Midbrain (tissue), 1 donor: ENCODE data around the gene CPN1.

ENCODE experiments used
- DNase-seq: peaks from one replicate; lab custom pipeline; 2025; lab: John Stamatoyannopoulos, UW

The CPN1 gene

DNA sequence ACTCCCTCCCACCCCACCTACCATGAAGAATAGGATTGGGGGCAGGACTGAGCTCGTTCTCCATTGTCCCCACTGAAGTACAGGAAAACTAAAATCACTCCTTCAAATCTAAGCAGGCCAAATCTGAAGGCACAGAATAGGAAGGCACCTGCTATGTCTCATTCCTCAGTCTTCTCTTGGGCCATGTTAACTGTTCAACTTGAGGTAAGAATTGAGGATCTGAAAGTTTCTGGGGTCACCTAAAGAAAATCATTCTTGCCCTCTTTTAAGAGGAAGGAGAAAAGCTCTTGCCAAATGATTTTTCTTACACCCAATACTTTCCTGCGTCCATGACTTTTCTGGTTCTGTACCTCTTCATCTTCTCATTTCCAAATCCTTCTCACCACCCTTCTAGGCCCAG lies 4.9 kb downstream of the CPN1 start:
- no peak for DNase-seq

DNA sequence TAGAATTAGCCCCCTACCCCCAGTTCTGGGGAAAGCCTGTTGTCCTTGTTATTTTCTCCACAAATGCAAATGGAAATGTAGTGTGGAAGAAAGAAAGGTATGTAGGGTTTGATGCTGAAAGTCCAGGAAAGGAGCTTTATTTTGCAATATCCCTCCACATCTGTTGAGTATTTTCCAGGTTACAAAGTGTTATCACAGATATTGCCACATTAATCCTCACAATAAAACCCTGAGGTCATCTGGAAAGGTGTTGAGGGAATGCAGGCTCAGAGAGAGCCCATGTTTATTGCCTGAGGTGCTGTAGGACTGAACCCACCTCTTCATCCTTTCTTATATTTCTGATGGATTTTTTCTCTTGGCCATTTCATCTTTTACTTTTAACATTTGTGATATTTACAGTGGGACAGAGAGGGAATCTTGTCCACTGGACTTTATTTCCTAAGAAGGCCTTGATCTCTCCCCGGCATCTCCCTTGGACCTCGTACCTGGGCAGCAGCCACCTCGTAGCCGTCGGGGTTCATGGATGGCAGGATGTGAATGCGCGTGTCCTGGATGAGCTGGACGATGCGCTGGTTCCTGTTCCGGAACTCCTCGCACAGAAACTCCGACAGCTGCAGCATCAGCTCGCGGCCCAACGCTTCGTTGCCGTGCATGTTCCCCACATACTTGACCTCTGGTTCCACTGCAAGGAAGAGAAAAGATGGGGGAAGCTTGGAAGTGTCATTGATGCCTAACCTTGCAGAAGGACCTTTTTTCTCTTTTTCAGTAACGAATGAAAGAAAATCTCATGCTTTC lies 6.0 kb downstream of the CPN1 start:
- DNase-seq, result no peak

DNA sequence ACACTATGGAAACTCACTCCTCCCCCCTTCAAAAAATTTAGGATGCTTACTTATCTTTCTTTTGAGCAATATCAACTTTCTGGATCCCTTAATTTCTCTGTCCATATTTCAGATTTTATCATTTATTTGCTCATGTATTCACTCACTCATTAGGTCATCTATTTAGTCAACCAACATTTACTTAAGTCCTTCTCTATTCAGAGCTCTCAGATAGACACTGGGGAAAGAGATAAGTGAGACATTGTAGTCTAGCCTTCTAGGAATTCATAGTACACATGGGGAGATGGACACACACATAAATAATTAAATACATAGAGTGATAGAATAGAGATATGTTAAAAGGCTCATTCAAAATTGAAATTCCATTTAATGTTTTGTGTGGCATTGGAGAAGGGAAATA lies 9.2 kb downstream of the CPN1 start:
- no peak for DNase-seq

DNA sequence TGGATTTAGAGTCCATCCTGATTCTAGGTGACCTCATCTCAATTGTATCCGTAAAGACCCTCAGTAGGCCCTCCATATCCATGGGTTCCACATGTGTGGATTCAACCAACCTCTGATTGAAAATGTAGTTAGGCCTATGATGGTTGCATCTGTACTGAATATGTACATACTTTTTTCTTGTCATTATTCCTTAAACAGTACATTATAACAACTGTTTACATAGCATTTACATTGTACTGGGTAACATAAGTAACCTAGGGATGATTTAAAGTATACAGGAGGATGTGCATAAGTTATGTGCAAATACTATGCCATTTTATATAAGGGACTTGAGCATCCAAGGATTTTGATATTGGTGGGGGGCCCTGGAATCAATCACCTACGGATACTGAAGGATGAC lies 10.1 kb downstream of the CPN1 start:
- no peak for DNase-seq

DNA sequence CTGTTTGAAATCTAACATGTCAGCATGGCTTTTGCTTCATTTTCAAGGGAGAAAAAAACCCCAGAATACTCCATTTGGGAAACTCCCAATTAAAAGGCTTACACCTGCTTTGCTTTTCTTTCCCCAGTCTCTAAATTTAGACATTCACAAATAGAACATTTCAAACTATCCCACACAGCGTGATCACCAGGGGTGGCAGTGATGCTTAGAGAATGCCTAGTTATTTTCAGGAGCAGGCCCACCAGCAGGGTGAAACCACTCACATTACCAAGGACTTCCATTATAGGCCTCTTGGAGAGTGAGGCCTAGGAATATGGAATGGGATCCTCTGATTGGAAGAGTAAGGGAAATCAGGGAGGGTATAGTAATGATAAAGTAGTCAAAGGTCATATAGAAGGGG lies 14.2 kb downstream of the CPN1 start:
- DNase-seq, result no peak

DNA sequence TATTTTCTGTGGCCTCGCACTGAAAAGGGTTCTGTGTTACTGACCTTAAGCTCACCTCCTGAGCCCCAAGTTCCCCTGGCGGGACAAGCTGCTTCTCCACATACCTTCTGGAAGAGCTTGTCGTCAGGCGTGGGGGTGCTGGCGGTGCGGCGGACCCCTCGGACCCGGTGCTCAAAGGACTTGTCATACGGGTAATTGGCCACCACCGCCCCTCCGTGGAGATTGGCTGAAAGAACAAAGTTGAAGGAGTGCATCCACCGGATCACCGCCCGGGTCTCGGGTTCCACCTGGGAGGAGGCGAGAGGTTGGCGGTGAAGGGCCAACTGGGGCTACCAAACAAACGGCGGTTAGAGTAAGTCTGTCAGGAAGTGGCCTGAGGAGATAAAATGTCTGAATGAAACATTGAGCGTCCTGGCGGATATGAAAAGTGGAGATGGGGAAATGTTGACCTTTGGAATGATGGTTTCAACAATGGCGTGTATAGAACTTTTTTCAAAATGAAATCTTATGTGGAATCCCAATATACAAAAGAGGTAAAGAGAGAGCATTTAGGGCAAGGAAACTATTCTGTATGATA lies 16.5 kb downstream of the CPN1 start:
- DNase-seq, result no peak

DNA sequence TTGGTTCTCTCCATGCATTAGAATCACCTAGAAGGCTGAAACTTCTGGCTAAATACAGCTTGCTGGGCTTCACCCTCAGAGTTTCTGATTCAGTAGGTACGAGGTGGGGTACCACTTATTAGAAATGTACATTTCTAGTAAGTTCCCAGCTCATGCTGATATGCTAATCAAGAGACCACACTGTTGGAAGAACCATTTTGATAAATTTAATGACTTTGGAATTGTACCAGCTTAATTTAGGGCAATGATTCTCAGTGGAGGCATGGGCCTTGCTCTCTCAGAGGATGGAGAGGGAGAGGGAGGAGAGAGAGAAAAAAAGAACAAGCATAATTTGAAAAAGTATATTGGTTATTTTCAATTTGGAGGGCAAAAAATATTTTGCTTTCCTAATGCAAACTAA lies 20.3 kb downstream of the CPN1 start:
- no peak for DNase-seq

DNA sequence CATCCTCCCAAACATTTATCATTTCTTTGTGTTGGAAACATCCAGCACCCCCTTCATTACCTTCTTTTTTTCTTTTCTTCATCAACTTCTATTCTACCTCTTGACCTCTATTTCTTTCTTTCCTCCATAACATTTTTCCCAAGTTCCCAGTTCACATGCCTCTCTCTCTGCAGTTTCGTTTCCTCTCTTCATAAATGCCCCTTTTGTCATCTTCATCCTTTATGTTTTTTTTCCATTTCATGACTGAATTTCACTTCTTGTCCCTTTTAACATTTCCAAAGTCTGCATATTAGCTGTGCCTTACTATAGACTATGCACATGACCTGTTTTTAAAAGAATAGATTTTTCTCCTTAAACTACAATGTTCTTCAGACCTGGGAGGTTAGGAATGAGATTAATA lies 23.7 kb downstream of the CPN1 start:
- no peak for DNase-seq

DNA sequence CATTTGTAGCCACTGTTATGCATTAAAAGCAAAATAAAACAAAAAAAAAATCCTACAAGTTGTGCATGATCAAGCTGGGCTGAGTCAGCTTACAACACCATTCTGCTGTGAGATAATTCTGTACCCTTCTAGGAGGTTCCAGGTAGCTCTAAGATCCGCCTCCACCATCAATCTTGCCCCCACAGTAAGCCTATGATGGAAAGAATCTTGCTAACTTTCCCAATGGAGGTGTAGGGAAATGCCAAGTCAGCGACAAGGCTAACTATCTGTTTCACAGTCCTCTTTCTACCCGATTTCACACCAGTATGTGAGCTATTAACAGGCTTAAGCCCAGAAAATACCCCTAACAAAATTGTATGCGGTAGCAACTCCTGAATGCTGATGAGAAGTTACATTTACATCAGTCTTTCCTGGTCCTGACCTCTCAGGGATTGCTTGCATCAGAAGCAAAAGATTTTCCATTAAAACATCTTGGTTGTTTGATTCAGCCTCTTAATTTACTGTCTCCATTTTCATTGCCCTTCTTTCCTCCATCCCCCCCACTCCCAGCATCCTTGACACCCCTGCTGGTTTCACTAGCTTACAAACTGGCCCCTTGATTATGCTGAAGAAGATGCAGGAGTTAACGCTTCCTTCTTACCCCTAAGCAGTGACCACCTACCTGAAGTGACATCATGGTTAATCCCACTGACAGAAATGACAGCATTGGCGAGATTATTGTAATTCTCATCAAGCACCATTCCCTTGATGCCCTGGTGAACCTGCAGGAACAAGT lies 27.8 kb downstream of the CPN1 start:
- DNase-seq, result no peak

DNA sequence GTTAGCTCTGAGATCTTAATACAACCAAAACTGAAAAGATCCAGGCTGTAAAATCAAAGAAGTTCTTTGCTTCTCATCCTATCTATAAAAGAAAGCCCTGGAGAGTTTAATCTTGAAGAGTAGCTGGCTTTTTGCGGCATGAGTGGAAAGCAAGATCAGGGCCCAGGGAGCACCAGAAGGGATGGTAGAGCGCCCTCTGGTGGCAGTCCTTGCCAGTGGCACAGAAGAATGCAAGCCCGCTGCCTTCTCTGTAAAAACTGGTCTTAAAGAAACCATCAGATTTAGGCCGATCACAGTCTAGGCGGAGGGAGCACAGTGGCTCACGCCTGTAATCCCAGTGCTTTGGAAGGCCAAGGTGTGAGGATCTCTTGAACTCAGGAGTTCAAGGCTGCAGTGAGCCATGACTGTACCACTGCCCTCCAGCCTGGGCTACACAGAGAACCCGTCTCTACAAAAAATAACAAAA lies 35.6 kb downstream of the CPN1 start:
- DNase-seq, result peak; percentile 75

DNA sequence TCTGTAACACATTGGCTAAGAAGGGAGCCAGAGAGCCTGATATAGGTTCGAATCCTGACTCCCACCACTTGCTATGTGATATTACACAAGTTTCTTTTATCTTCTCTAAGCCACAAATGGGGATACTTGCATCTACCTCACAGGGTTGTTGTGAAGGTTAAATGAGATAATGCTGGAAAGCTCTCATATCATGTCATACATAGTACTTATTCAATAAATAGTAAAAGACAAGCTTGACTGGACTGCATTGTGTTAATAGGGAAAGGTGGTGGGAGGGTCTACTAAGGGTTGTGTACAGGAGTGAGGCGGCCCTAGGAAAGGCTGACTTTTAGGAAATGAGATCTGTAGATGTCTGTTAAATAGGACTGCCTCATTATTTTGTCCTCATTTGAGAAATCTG lies 36.1 kb downstream of the CPN1 start:
- DNase-seq, result no peak

DNA sequence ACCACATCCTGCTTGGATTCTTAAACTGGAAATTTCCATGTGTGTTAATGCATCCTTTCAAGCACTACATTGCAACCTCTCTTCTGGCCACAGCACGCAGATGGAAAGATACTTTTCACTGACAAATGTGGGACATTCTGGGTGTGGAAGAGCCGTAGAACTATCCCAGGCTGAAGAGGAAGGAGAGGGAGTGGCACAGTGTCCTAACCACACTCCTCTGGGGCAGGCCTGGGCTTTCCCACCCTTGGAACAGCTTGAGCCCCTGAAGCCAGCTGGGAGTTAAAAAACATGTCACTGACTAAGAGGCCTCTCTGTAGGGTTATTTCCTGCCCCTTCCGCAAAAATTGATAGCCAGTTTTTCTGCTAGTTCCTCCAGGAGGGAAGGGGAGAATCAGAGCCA lies 37.9 kb downstream of the CPN1 start:
- no peak for DNase-seq

DNA sequence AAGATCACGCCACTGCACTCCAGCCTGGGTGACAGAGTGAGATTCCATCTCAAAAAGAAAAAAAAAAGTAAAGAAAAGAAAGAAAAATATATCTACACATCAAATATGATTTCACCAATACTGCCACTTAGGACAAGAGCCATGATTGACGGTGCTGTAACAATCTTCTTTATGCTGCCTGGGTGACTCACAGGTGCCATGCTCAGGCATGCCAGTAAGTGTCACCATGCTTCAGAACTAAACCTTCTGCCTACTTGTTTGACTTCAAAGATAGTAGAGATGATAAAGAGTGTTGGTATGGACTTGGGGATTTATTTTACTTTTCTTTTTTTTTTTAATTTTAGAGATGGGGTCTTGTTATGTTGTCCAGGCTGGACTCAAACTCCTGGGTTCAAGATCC lies 38.3 kb downstream of the CPN1 start:
- DNase-seq, result no peak

DNA sequence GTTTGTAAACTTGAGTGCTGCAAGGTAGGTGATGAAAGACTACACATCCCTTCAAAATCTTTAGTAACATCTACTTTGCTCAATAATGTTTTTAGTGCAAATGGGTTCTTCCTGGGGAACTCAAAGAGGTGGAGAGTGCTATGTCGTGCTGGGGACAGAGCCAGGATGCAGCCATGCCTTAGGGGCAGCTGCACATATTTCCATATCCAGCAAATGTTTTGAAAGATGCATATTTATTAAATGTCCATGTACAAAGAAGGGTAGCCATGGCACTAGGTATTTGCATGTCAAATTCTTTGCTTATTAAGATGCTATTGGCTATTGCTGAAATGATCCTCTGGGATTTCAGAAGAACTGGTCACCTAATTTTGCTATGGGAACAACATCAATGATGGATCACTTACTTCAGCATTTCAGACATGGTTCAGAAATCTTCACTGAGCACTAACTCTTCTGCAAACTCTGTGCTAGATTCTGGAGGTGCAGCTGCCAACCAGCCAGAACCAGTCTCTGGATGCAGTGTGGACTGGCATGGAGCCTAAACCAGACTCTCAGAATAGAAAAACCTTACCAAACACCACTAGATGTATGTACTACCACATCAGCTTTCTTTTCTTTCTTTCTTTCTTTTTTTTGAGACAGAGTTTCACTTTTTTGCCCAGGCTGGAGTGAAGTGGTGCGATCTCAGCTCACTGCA lies 40.2 kb downstream of the CPN1 start:
- no peak for DNase-seq

DNA sequence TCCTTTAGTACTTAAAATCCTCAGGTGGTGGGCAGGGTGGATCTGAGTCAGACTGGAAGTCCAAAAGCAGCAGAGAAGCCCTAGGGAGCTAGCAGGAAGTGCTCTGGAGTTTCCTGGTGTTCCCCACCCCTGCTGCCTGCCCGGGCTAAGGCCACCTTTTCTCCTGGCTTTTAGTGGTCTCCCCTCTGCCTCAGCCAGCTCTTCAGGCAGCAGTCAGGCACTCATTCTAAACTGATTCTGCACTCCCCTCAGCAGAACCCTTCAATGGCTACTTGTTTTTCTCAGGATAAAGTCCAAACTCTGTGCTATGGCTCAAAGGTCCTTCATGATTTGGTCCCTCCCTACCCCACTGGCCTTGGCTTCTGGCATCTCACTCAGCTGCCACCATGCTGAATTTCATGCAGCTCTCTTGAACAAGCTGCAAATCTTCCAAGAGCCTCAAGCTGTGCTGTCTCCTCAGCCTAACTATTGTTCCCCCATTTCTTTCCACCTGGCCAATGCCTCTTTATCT lies 43.1 kb downstream of the CPN1 start:
- DNase-seq, result no peak

DNA sequence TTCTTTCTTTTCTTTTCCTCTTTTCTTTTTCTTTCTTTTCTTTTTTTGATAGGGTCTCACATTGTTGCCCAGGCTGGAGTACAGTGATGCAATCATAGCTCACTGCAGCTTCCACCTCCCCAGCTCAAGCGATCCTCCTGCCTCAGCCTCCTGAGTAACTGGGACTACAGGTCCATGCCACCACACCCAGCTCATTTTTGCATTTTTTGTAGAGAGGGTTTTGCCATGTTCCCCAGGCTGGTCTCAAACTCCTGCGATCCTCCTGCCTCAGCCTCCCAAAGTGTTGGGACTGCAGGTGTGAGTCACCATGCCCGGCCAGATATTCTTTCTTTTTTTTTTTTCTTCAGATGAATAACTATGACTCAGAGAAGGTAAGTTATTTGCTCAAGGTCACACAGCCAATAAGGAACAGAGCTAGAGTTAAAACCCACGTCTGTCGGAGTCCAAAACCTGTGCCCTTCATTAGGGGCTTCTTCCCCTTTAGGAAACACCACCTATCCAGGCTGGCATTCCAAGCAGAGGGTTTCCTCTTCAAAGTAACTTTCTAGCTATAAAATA lies 43.8 kb downstream of the CPN1 start:
- DNase-seq, result no peak

DNA sequence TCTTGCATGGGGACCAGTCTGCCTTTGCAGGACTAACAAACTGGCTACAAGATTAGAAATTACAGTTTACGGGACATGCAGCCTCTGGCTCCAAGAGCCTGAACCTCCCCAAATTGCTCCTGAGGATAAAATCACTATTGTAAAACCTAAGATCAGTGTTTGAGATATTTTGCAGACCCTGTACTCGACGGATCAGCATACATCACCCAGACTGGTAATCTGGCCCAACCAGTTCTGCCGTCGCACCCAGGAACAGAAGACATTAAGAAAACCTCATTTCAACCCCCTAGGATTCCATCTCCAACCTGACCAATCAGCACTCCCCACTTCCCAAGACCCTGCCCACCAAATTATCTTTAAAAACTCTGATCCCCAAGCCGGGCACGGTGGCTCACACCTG lies 44.8 kb downstream of the CPN1 start:
- no peak for DNase-seq

DNA sequence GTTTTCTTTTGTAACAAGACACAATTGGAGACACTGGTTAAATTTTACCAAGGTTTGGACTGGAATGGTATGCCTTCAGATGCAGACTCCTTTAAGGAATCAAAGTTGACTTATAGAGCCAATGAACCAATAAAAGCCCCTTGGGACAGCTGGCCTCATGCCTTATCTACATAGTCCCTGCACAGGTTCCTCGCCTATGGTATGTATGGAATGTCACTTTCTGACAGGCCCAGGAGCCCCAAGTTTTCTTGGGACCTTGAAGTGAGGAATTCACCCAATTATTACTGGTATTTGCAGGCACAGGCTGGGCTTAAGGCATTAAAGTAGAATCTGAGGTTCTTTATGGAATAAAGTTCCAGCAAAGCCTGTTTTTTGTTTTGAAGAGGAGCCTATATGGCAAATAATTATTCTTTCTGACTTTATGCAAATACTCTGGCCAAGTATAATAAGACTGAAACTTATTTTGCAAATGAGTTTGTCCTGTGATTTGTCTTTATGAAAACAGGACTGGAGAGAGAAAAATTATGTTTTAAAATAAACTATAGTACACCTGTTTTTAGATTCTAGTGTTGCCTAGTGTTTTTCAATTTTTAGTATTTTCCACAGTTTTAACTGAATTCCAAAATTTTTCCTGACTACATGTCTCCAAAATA lies 47.8 kb downstream of the CPN1 start:
- no peak for DNase-seq

DNA sequence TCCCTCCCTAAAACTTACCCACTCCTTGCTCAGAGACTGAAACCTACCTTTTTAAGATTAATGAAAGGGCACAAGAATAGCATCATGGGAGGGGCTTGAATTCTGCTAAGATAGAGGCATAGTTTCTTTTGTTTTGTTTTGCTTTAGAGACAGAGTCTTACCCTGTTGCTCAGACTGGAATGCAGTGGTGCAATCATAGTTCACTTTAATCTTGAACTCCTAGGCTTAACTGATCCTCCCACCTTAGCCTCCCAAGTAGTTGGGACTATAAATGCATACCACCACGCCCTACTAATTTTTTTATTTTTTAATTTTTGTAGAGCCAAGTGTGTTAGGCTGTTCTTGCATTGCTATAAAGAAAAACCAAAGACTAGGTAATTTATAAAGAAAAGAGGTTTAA lies 54.3 kb downstream of the CPN1 start:
- DNase-seq, result no peak

DNA sequence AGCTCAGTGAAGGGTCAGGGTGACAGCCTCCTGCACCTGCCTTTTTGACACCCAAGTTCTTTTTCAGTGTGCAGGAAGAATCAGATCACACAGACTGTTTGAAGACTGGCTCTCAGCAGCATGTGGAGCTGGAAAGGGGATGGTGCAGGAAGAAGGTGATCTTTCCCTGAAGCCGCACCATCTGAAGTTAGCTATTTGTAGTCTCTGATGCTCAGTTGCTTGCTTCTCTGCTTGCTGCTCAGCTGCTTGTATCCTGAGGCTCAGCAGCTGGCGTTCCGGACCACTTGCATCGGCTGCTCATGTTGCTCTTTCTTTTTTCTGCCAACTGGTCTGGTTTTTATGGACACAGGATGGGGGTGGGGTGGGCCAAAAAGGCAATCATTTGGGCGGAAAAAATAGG lies 56.1 kb downstream of the CPN1 start:
- DNase-seq, result no peak

DNA sequence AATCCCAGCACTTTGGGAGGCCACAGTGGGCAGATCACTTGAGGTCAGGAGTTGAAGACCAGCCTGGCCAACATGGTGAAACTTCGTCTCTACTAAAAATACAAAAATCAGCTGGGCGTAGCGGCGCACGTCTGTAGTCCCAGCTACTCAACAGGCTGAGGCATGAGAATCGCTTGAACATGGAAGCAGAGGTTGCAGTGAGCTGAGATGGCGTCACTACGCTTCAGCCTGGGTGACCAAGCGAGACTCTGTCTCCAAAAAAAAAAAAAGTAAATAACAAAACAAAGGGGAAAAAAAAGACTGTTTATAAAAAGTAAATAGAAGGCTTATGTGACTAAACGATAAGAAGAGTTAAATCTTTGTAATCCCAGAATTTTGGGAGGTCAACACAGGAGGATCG lies 56.9 kb downstream of the CPN1 start:
- no peak for DNase-seq

DNA sequence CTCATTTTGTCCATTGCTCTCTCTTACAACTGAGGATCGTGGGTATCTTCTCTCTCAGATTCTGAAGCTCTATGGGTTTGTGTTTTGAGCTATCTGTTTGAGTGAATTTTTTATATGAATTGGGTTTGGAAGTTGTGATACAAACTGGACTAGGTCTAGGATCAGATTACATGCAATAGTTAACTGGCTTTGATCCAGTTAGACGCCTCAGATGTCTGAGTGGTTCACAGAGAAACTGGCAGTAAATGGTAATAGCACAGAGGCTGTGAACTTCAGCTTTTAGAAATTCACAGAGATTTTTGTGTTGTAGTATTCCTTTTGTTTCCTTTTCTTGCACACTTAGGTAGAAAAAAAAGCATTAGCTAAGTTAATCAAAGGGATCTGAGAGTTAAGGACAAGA lies 59.3 kb downstream of the CPN1 start:
- no peak for DNase-seq
